IMR-90 (cell line): ENCODE measurements around the gene LY6G5C. TPM values are rescaled to one million over a fixed set of nuclear protein-coding genes. Genes with fewer than 3 reads are reported as not detected.
"Not testable (repeated sequence)": the region's sequence is repeated elsewhere in the genome, so short reads cannot be mapped to it uniquely, and the experiment has no call there.

ENCODE experiments used
- ATAC-seq: fragments of 200-7000 bp; cut with Tn5 transposase; 2 replicates; pipeline ENCODE4 v1.9.1; 2020; ENCODE audit warnings: low read depth, mild to moderate bottlenecking, moderate library complexity
- BruUV-seq: library from RNA; stranded (reverse); fragments of 400-500 nt; replicated peaks from 2 replicates; lab custom pipeline; 2021; lab: Mats Ljungman, UMichigan
- CTCF ChIA-PET: fragments of 300-600 bp; formaldehyde crosslinking; extraction: SDS; loops from one replicate; lab custom pipeline; 2021; ENCODE audit warnings: antibody characterized with exemption; lab: Yijun Ruan, JAX
- POLR2A ChIA-PET: fragments of 300-600 bp; sonication (Branson Sonifier 250); formaldehyde crosslinking; loops from one replicate; lab custom pipeline; 2022; ENCODE audit warnings: antibody characterized with exemption; ENCODE audit not compliant: unreplicated experiment; lab: Charles Lee
- DNase-seq: peaks from one replicate; pipeline ENCODE4 v3.0.0; 2013
- H2AFZ ChIP-seq: replicated peaks from 2 replicates; pipeline ENCODE3; 2013; ENCODE audit warnings: low read length, mild to moderate bottlenecking; ENCODE audit not compliant: poor library complexity
- H2AK5ac ChIP-seq: 2 replicates; pipeline ENCODE4 v1.6.1; 2013; ENCODE audit warnings: low read depth, low read length, inconsistent platforms
- H2AK9ac ChIP-seq: replicated peaks from 2 replicates; pipeline ENCODE3; 2013; ENCODE audit warnings: mild to moderate bottlenecking, low read depth, low read length, moderate library complexity; ENCODE audit not compliant: poor library complexity
- H2BK120ac ChIP-seq: 2 replicates; pipeline ENCODE4 v1.6.1; 2013; ENCODE audit warnings: low read depth, low read length, inconsistent platforms
- H2BK15ac ChIP-seq: 3 replicates; pipeline ENCODE4 v1.6.1; 2013; ENCODE audit warnings: low read depth, low read length, inconsistent platforms
- H2BK20ac ChIP-seq: 2 replicates; pipeline ENCODE4 v1.6.1; 2013; ENCODE audit warnings: low read depth, mild to moderate bottlenecking, inconsistent platforms, low read length, moderate library complexity
- H2BK5ac ChIP-seq: 2 replicates; pipeline ENCODE4 v1.6.1; 2013; ENCODE audit warnings: mild to moderate bottlenecking, low read depth, low read length, inconsistent platforms; ENCODE audit not compliant: poor library complexity, severe bottlenecking
- H3K14ac ChIP-seq: replicated peaks from 2 replicates; pipeline ENCODE4 v1.6.1; 2013; ENCODE audit warnings: low read depth, low read length, inconsistent platforms
- H3K18ac ChIP-seq: 2 replicates; pipeline ENCODE4 v1.6.1; 2013; ENCODE audit warnings: low read depth, low read length, control low read depth
- H3K23ac ChIP-seq: 2 replicates; pipeline ENCODE4 v1.6.1; 2013; ENCODE audit warnings: low read depth, low read length, inconsistent platforms
- H3K27ac ChIP-seq: 2 replicates; pipeline ENCODE4 v1.5.1; 2013; ENCODE audit warnings: mild to moderate bottlenecking, control low read depth, low read length; ENCODE audit not compliant: insufficient read depth
- H3K27me3 ChIP-seq: 2 replicates; pipeline ENCODE4 v1.6.1; 2013; ENCODE audit warnings: low read length; ENCODE audit not compliant: control insufficient read depth, insufficient read depth
- H3K36me3 ChIP-seq: 2 replicates; pipeline ENCODE4 v1.6.1; 2013; ENCODE audit warnings: low read length, mixed read lengths; ENCODE audit not compliant: control insufficient read depth, insufficient read depth
- H3K4ac ChIP-seq: 2 replicates; pipeline ENCODE4 v1.6.1; 2013; ENCODE audit warnings: low read depth, low read length, inconsistent platforms
- H3K4me1 ChIP-seq: 2 replicates; pipeline ENCODE4 v1.6.1; 2013; ENCODE audit warnings: low read length, mixed read lengths; ENCODE audit not compliant: control insufficient read depth, insufficient read depth
- H3K4me2 ChIP-seq: 2 replicates; pipeline ENCODE4 v1.6.1; 2013; ENCODE audit warnings: low read depth, mild to moderate bottlenecking, control low read depth, low read length, moderate library complexity
- H3K4me3 ChIP-seq: 2 replicates; pipeline ENCODE4 v1.5.1; 2013; ENCODE audit warnings: low read depth, mild to moderate bottlenecking, control low read depth, low read length, moderate library complexity; ENCODE audit not compliant: insufficient read depth
- H3K56ac ChIP-seq: 2 replicates; pipeline ENCODE4 v1.6.1; 2013; ENCODE audit warnings: low read length, inconsistent platforms; ENCODE audit not compliant: insufficient read depth; ENCODE audit errors: extremely low read depth
- H3K79me1 ChIP-seq, 2 experiments: 2 replicates each; pipeline ENCODE4 v1.6.1; 2013; ENCODE audit warnings: low read length in 2 of 2, inconsistent platforms in 1 of 2, low read depth in 1 of 2
- H3K9ac ChIP-seq: 2 replicates; pipeline ENCODE4 v1.6.1; 2013; ENCODE audit warnings: low read depth, low read length, control low read depth
- H3K9me1 ChIP-seq: 2 replicates; pipeline ENCODE4 v1.6.1; 2013; ENCODE audit warnings: low read length, inconsistent platforms; ENCODE audit not compliant: insufficient read depth
- H3K9me3 ChIP-seq: 2 replicates; pipeline ENCODE4 v1.6.1; 2013; ENCODE audit warnings: low read length; ENCODE audit not compliant: control insufficient read depth, insufficient read depth
- H4K20me1 ChIP-seq: 2 replicates; pipeline ENCODE4 v1.6.1; 2013; ENCODE audit warnings: low read length, inconsistent platforms; ENCODE audit not compliant: insufficient read depth
- H4K5ac ChIP-seq: 2 replicates; pipeline ENCODE4 v1.6.1; 2013; ENCODE audit warnings: mild to moderate bottlenecking, low read depth, low read length, control low read depth
- H4K8ac ChIP-seq, 2 experiments: 2 replicates each; pipeline ENCODE4 v1.6.1; 2013; ENCODE audit warnings: low read depth in 2 of 2, low read length in 2 of 2, control low read depth in 1 of 2, inconsistent platforms in 1 of 2
- H4K91ac ChIP-seq: 2 replicates; pipeline ENCODE4 v1.6.1; 2013; ENCODE audit warnings: low read depth, low read length, inconsistent platforms; ENCODE audit not compliant: insufficient read depth
- WGBS, 2 experiments: methylation state at CpG; one replicate each; pipeline versions ENCODE4 v1.1.5 to v1.1.7; 2013; ENCODE audit warnings: missing lambda C conversion rate in 2 of 2; ENCODE audit not compliant: insufficient read length in 1 of 2; ENCODE audit errors: extremely low coverage in 2 of 2; 5-methylcytosine and 5-hydroxymethylcytosine counted together
- dilution Hi-C: fragments of 300-500 bp; cut with HindIII; formaldehyde crosslinking; loops from one replicate; pipeline ENCODE4 v1.14.3; 2018; ENCODE audit warnings: low sequenced_read_pairs; ENCODE audit not compliant: unreplicated experiment
- in situ Hi-C: fragments of 300-500 bp; cut with MboI; formaldehyde crosslinking; loops from 3 replicates; pipeline ENCODE4 v1.14.3; 2019; ENCODE audit warnings: low sequenced_read_pairs, inconsistent platforms, mixed read lengths
- intact Hi-C: fragments of 100-400 bp; cut with micrococcal nuclease; formaldehyde crosslinking; loops from 2 replicates; pipeline ENCODE4 v1.10.0; 2022
- polyA plus RNA-seq, 3 experiments: library from polyadenylated mRNA; depleted of rRNA; stranded (reverse); fragments of >200 nt; gene quantifications; 2 replicates each; pipeline ENCODE4 v1.2.3, GENCODE V29; 2012; ENCODE audit warnings: low replicate concordance in 1 of 3
- total RNA-seq: library from RNA; depleted of rRNA; stranded (reverse); fragments of >200 nt; gene quantifications from 2 replicates; pipeline ENCODE4 v1.2.3, GENCODE V29; 2012

LY6G5C gene
- total and polyA plus RNA-seq, 2 of the 4 experiments (the other 2 are of a cell fraction) = 0.18 to 2.0 TPM

DNA sequence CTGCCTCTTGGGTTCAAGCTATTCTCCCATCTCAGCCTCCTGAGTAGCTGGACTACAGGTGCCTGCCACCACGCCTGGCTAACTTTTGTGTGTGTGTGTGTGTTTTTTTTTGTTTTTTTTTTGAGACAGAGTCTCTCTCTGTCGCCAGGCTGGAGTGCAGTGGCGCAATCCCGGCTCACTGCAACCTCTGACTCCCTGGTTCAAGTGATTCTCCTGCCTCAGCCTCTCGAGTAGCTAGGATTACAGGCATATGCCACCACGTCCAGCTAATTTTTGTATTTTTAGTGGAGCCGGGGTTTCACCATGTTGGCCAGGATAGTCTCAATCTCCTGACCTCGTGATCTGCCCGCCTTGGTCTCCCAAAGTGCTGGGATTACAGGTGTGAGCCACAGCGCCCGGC lies 28.3 kb upstream of the LY6G5C start:
- dilution Hi-C loops = not testable (repeated sequence)

More for the DNA sequence above, 28.3 kb upstream of the LY6G5C start:
- H3K4ac ChIP-seq, H3K56ac ChIP-seq, H2AFZ ChIP-seq, H3K9ac ChIP-seq, ATAC-seq, intact Hi-C loops, H2BK120ac ChIP-seq, H2AK9ac ChIP-seq, H4K5ac ChIP-seq, H3K27ac ChIP-seq, BruUV-seq, H2BK15ac ChIP-seq, H3K9me3 ChIP-seq, in situ Hi-C loops, DNase-seq, H3K79me1 ChIP-seq, H4K8ac ChIP-seq, H2AK5ac ChIP-seq, H3K4me2 ChIP-seq, H4K20me1 ChIP-seq, H3K36me3 ChIP-seq, H3K18ac ChIP-seq, H3K4me3 ChIP-seq, H2BK20ac ChIP-seq, H3K9me1 ChIP-seq, H3K14ac ChIP-seq, H4K91ac ChIP-seq, H2BK5ac ChIP-seq, H3K4me1 ChIP-seq, H3K23ac ChIP-seq, POLR2A ChIA-PET: not testable (repeated sequence)
- CTCF ChIA-PET = interaction anchor here (0.6 kb wide), 1 partner anchor 28 kb away, joined by 3 read pairs; no protein-coding TSS in a partner anchor
- 76% methylated on average over 3 of the region's 11 CpGs; no CpG with 5 or more reads in 1 of the 2 experiments for WGBS, 2 experiments
- H3K27me3 ChIP-seq = peaks cover 27% of the 10 kb centered on the region
